Fibroblast of skin of left biceps (primary cell): ENCODE results near the gene MYH6.
"Not testable (repeated sequence)": the region's sequence is repeated elsewhere in the genome, so short reads cannot be mapped to it uniquely, and the experiment has no call there.

Source experiments
- DNase-seq, 2 experiments: peaks; one replicate each; pipeline ENCODE4 v3.0.0-alpha.2; 2013; ENCODE audit warnings: low read depth in 2 of 2

The MYH6 gene

GRCh38 chr14:23435543-23436326 is 27.7 kb upstream of the MYH6 start, which contains the start of gene MYH7:
TSS of gene MYH7 (minus strand) at chr14:23435660. CDS start at chr14:23433732, 1,928 bp downstream.
- no peak for DNase-seq

GRCh38 chr14:23434488-23435222 is 26.6 kb upstream of the MYH6 start:
- DNase-seq: no peak

GRCh38 chr14:23433457-23433856 is 25.4 kb upstream of the MYH6 start:
- no peak for DNase-seq

GRCh38 chr14:23432946-23433345 is 24.9 kb upstream of the MYH6 start:
- DNase-seq: no peak

- DNase-seq: no peak
Measured at GRCh38 chr14:23432102-23432925, 24.2 kb upstream of the MYH6 start.

- no peak for DNase-seq
Measured at GRCh38 chr14:23431486-23431885, 23.4 kb upstream of the MYH6 start.

- DNase-seq: no peak
Measured at GRCh38 chr14:23430723-23431085, 22.6 kb upstream of the MYH6 start.

GRCh38 chr14:23430016-23430722 is 22.1 kb upstream of the MYH6 start:
- no peak for DNase-seq

- DNase-seq: no peak
Measured at GRCh38 chr14:23428686-23429495, 20.8 kb upstream of the MYH6 start.

- DNase-seq: not testable (repeated sequence)
Measured at GRCh38 chr14:23425798-23426197, 17.7 kb upstream of the MYH6 start.

GRCh38 chr14:23425169-23425568 is 17.1 kb upstream of the MYH6 start:
- no peak for DNase-seq

GRCh38 chr14:23423657-23424056 is 15.6 kb upstream of the MYH6 start:
- DNase-seq: no peak

- DNase-seq: no peak
Measured at GRCh38 chr14:23421594-23421993, 13.5 kb upstream of the MYH6 start.

GRCh38 chr14:23419646-23420045 is 11.6 kb upstream of the MYH6 start:
- not testable (repeated sequence) for DNase-seq

GRCh38 chr14:23418021-23418420 is 9.9 kb upstream of the MYH6 start:
- no peak for DNase-seq

GRCh38 chr14:23417269-23417668 is 9.2 kb upstream of the MYH6 start:
- DNase-seq: not testable (repeated sequence)

- DNase-seq: no peak
Measured at GRCh38 chr14:23416801-23417200, 8.7 kb upstream of the MYH6 start.

- no peak for DNase-seq
Measured at GRCh38 chr14:23415821-23416778, 8.0 kb upstream of the MYH6 start.
